Neural cell (in vitro differentiated cells): ENCODE results near the gene GNB1. TPM values are rescaled to one million over a fixed set of nuclear protein-coding genes. Genes with fewer than 3 reads are reported as not detected.
"Not testable (repeated sequence)": the region's sequence is repeated elsewhere in the genome, so short reads cannot be mapped to it uniquely, and the experiment has no call there.

Source experiments
- H2AFZ ChIP-seq: fragments of 200-600, 300-800 bp; sonication (generic), shearing (Covaris generic); 2 replicates; pipeline ENCODE4 v1.6.0; 2014; ENCODE audit warnings: low read depth, mild to moderate bottlenecking, antibody characterized with exemption, low read length, moderate library complexity
- H3F3A ChIP-seq: fragments of 200-600 bp; shearing (Covaris generic); 2 replicates; pipeline ENCODE4 v1.6.1; 2016; ENCODE audit warnings: mild to moderate bottlenecking, moderate library complexity, mixed read lengths, antibody characterized with exemption, low read length; ENCODE audit not compliant: insufficient read depth, poor library complexity, severe bottlenecking
- H3K27ac ChIP-seq: fragments of 200-600, 300-800 bp; sonication (generic), shearing (Covaris generic); 2 replicates; pipeline ENCODE4 v1.5.1; 2014; ENCODE audit warnings: mild to moderate bottlenecking, low read length, moderate library complexity
- H3K27me3 ChIP-seq: fragments of 300-800, 200-600 bp; sonication (generic), shearing (Covaris generic); 2 replicates; pipeline ENCODE4 v1.6.0; 2014; ENCODE audit warnings: mild to moderate bottlenecking, low read depth, low read length, moderate library complexity; ENCODE audit not compliant: insufficient read depth
- H3K36me3 ChIP-seq: fragments of 300-800, 200-600 bp; sonication (generic), shearing (Covaris generic); 2 replicates; pipeline ENCODE4 v1.5.1; 2014; ENCODE audit warnings: mild to moderate bottlenecking, antibody characterized with exemption, low read length, moderate library complexity; ENCODE audit not compliant: insufficient read depth
- H3K4me2 ChIP-seq: fragments of 300-800, 200-600 bp; sonication (generic), shearing (Covaris generic); 2 replicates; pipeline ENCODE4 v1.6.0; 2014; ENCODE audit warnings: mild to moderate bottlenecking, low read length
- H3K4me3 ChIP-seq: fragments of 300-800, 200-600 bp; sonication (generic), shearing (Covaris generic); 2 replicates; pipeline ENCODE4 v1.5.1; 2014; ENCODE audit warnings: mild to moderate bottlenecking, low read length, moderate library complexity
- H3K79me2 ChIP-seq: fragments of 200-600 bp; shearing (Covaris generic); replicated peaks from 2 replicates; pipeline ENCODE4 v1.6.0; 2014; ENCODE audit warnings: mild to moderate bottlenecking, low read length, moderate library complexity; ENCODE audit not compliant: insufficient read depth
- H3K9ac ChIP-seq: fragments of 300-800, 200-600 bp; sonication (generic), shearing (Covaris generic); 2 replicates; pipeline ENCODE4 v1.6.1; 2016; ENCODE audit warnings: mild to moderate bottlenecking, low read length, mixed read lengths
- H3K9me2 ChIP-seq: fragments of 200-600 bp; shearing (Covaris generic); 2 replicates; pipeline ENCODE4 v1.6.1; 2016; ENCODE audit warnings: mild to moderate bottlenecking, low read length, mixed read lengths; ENCODE audit not compliant: insufficient read depth
- H3K9me3 ChIP-seq: fragments of 200-600, 300-800 bp; sonication (generic), shearing (Covaris generic); 2 replicates; pipeline ENCODE4 v1.6.1; 2016; ENCODE audit warnings: mild to moderate bottlenecking, mixed run types, low read length, moderate library complexity, mixed read lengths
- H4K20me1 ChIP-seq: fragments of 200-600 bp; shearing (Covaris generic); 2 replicates; pipeline ENCODE4 v1.6.1; 2016; ENCODE audit warnings: mild to moderate bottlenecking, mixed run types; ENCODE audit not compliant: insufficient read depth
- EP300 ChIP-seq: fragments of 450-650 bp; conservative IDR thresholded peaks from 2 replicates; pipeline ENCODE4 v1.6.1; 2014; ENCODE audit warnings: antibody characterized with exemption, mild to moderate bottlenecking, moderate library complexity; ENCODE audit not compliant: poor library complexity, severe bottlenecking
- EZH2 ChIP-seq: fragments of 200-600, 300-800 bp; shearing (Covaris generic), sonication (generic); IDR thresholded peaks from 2 replicates; pipeline ENCODE4 v1.6.1; 2014; ENCODE audit warnings: antibody characterized with exemption, low read length, borderline replicate concordance, mild to moderate bottlenecking; ENCODE audit not compliant: insufficient read depth, poor library complexity, severe bottlenecking
- MXI1 ChIP-seq: fragments of 450-650 bp; conservative IDR thresholded peaks from 2 replicates; pipeline ENCODE4 v1.6.1; 2014; ENCODE audit warnings: antibody characterized with exemption, mild to moderate bottlenecking; ENCODE audit not compliant: poor library complexity, severe bottlenecking
- POLR2AphosphoS5 ChIP-seq: IDR thresholded peaks from 2 replicates; pipeline ENCODE4 v1.6.1; 2012
- RAD21 ChIP-seq: fragments of 450-650 bp; conservative IDR thresholded peaks from 2 replicates; pipeline ENCODE4 v1.6.1; 2014; ENCODE audit warnings: antibody characterized with exemption, mild to moderate bottlenecking, moderate library complexity
- SMC3 ChIP-seq: fragments of 450-650 bp; conservative IDR thresholded peaks from 2 replicates; pipeline ENCODE4 v1.6.1; 2014; ENCODE audit warnings: antibody characterized with exemption, mild to moderate bottlenecking, moderate library complexity; ENCODE audit not compliant: poor library complexity
- TAF1 ChIP-seq: IDR thresholded peaks from 2 replicates; pipeline ENCODE4 v1.6.1; 2012; ENCODE audit warnings: low read depth
- polyA plus RNA-seq: library from polyadenylated mRNA; depleted of rRNA; stranded (reverse); fragments of >200 nt; gene quantifications from 2 replicates; pipeline ENCODE4 v1.2.3, GENCODE V29; 2014
- TF ChIP-seq, protein P1 (sequence below): fragments of 450-650 bp; IDR thresholded peaks from 2 replicates; pipeline ENCODE4 v1.5.1; 2014; ENCODE audit warnings: antibody characterized with exemption, mild to moderate bottlenecking, moderate library complexity; ENCODE audit not compliant: poor library complexity, severe bottlenecking
- TF ChIP-seq, protein P2 (sequence below): IDR thresholded peaks from 2 replicates; pipeline ENCODE4 v1.6.1; 2012; ENCODE audit warnings: borderline replicate concordance

The GNB1 gene
- polyA plus RNA-seq, 1 donor from 2014 or later = 325 TPM

DNA sequence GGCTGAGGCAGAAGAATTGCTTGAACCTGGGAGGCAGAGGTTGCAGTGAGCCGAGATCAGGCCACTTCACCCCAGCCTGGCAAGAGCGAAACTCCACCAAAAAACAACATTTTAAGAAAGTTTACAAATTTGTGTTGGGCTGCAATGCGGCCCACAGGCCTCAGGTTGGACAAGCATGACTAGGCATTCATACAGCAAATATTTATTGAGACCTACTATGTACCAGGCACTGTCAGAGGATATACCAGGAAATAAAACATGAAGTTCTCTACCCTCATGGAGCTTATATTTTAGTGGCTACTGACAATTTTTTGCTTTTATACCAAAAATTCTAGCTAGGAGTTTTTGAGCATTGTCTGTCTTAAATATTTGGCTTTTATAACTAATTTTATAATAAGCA, 23.7 kb downstream of the GNB1 start:
- no peaks in the 10 kb centered on the region for H3K9me3 ChIP-seq
- H3K36me3 ChIP-seq = no peaks in the 10 kb centered on the region
- H2AFZ ChIP-seq = no peak overlapping the region
- H3K9me2 ChIP-seq = no peaks in the 10 kb centered on the region
- peaks cover 54% of the 10 kb centered on the region for H4K20me1 ChIP-seq
- TF ChIP-seq, protein P1, sequence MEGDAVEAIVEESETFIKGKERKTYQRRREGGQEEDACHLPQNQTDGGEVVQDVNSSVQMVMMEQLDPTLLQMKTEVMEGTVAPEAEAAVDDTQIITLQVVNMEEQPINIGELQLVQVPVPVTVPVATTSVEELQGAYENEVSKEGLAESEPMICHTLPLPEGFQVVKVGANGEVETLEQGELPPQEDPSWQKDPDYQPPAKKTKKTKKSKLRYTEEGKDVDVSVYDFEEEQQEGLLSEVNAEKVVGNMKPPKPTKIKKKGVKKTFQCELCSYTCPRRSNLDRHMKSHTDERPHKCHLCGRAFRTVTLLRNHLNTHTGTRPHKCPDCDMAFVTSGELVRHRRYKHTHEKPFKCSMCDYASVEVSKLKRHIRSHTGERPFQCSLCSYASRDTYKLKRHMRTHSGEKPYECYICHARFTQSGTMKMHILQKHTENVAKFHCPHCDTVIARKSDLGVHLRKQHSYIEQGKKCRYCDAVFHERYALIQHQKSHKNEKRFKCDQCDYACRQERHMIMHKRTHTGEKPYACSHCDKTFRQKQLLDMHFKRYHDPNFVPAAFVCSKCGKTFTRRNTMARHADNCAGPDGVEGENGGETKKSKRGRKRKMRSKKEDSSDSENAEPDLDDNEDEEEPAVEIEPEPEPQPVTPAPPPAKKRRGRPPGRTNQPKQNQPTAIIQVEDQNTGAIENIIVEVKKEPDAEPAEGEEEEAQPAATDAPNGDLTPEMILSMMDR = no peak
- TF ChIP-seq, protein P2, sequence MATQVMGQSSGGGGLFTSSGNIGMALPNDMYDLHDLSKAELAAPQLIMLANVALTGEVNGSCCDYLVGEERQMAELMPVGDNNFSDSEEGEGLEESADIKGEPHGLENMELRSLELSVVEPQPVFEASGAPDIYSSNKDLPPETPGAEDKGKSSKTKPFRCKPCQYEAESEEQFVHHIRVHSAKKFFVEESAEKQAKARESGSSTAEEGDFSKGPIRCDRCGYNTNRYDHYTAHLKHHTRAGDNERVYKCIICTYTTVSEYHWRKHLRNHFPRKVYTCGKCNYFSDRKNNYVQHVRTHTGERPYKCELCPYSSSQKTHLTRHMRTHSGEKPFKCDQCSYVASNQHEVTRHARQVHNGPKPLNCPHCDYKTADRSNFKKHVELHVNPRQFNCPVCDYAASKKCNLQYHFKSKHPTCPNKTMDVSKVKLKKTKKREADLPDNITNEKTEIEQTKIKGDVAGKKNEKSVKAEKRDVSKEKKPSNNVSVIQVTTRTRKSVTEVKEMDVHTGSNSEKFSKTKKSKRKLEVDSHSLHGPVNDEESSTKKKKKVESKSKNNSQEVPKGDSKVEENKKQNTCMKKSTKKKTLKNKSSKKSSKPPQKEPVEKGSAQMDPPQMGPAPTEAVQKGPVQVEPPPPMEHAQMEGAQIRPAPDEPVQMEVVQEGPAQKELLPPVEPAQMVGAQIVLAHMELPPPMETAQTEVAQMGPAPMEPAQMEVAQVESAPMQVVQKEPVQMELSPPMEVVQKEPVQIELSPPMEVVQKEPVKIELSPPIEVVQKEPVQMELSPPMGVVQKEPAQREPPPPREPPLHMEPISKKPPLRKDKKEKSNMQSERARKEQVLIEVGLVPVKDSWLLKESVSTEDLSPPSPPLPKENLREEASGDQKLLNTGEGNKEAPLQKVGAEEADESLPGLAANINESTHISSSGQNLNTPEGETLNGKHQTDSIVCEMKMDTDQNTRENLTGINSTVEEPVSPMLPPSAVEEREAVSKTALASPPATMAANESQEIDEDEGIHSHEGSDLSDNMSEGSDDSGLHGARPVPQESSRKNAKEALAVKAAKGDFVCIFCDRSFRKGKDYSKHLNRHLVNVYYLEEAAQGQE = no peak
- TF ChIP-seq EZH2 (no peak), MXI1 (no peak), EP300 (no peak), POLR2AphosphoS5 (no peak), SMC3 (no peak), TAF1 (no peak), RAD21 (no peak)
- no peak overlapping the region for H3K9ac ChIP-seq
- H3F3A ChIP-seq = peaks cover 7% of the 10 kb centered on the region
- peaks cover 90% of the 10 kb centered on the region for H3K79me2 ChIP-seq
- no peak overlapping the region for H3K27ac ChIP-seq
- H3K27me3 ChIP-seq = no peaks in the 10 kb centered on the region
- H3K4me2 ChIP-seq = no peak overlapping the region
- no peak overlapping the region for H3K4me3 ChIP-seq

DNA sequence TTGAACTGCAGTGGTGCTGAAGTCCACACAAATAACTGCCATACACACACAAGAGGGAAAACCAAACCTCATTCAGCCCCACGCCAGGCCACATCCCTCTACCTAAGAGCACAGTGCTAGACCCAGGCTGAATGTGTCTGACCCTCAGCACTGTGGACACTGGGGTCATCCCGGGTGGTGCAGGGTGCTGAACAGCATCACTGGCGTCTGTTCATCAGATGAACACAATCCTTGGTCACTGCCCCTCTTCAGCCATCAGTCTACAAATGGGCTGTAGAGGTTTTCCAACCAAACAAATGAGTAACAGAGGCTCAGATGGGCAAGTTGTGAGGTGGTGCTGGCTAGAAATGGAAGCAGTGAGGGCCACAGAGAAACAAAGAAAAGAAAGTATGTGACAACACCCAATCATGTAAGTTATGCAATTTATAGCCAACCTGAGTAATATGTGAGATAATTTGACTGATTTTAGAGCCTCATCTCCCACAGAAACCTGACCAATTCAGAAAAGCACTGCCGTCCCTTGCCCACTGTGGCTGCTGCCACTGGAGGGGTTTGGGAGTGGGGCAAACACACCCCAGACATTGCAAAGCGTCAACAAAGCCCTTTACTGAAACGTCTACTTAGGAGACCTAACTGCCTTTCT, 27.9 kb downstream of the GNB1 start:
- Histone ChIP-seq H3K27ac (no peak overlapping the region), H3K36me3 (no peaks in the 10 kb centered on the region), H4K20me1 (peaks cover 50% of the 10 kb centered on the region), H3K9me3 (no peaks in the 10 kb centered on the region), H3K4me2 (no peak overlapping the region), H3K27me3 (no peaks in the 10 kb centered on the region), H3F3A (peaks cover 7% of the 10 kb centered on the region), H3K4me3 (no peak overlapping the region), H3K79me2 (peaks cover 95% of the 10 kb centered on the region), H3K9ac (no peak overlapping the region), H3K9me2 (no peaks in the 10 kb centered on the region), H2AFZ (no peak overlapping the region)
- TF ChIP-seq MXI1 (no peak), EZH2 (no peak), POLR2AphosphoS5 (no peak), RAD21 (no peak), TAF1 (no peak), SMC3 (no peak), EP300 (no peak)
- TF ChIP-seq, protein P1 = no peak
- TF ChIP-seq, protein P2 = no peak

DNA sequence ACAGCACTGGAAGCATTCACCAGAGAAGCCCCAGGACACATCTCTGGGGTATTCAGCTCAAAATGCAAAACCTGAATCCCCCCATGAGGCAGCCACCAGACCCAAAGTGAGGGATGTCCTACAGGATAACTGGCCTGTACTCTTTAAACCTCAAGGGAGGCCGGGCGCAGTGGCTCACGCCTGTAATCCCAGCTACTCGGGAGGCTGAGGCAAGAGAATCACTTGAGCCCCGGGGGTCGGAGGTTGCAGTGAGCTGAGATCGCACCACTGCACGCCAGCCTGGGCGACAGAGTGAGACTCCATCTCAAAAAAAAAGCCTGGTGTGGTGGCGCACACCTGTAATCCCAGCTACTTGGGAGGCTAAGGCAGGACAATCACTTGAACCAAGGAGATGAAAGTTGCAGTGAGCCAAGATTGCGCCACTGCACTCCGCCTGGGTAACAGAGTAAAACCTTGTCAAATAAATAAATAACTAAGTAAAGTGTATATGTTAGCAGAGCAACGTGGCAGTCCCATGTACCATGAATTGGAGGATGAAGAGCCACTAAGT, 29.1 kb downstream of the GNB1 start:
- H3K27ac ChIP-seq = not testable (repeated sequence)

More for the DNA sequence above, 29.1 kb downstream of the GNB1 start:
- H3K9me3 ChIP-seq, H3K36me3 ChIP-seq, H3K27me3 ChIP-seq, H2AFZ ChIP-seq, H3F3A ChIP-seq, H3K4me3 ChIP-seq, H3K9me2 ChIP-seq, H3K4me2 ChIP-seq, H3K9ac ChIP-seq: not testable (repeated sequence)
- Histone ChIP-seq H4K20me1 (peaks cover 61% of the 10 kb centered on the region), H3K79me2 (peaks cover 89% of the 10 kb centered on the region)
